KMS-11 (cell line): Measurements from ENCODE around the gene RUNX3.

Experiments
- H2AFZ ChIP-seq: fragments of 200-600 bp; sonication (generic); 2 replicates; pipeline ENCODE4 v1.6.1; 2016; ENCODE audit warnings: antibody characterized with exemption, mixed run types, low read depth
- H3K27ac ChIP-seq: fragments of 200-600 bp; sonication (generic); 2 replicates; pipeline ENCODE4 v1.6.1; 2016; ENCODE audit warnings: mild to moderate bottlenecking, mixed run types
- H3K27me3 ChIP-seq: fragments of 200-600 bp; sonication (generic); 2 replicates; pipeline ENCODE4 v1.6.1; 2017; ENCODE audit warnings: mild to moderate bottlenecking, low read depth, mixed run types, moderate library complexity; ENCODE audit not compliant: insufficient read depth
- H3K36me3 ChIP-seq: fragments of 200-600 bp; sonication (generic); 2 replicates; pipeline ENCODE4 v1.6.1; 2017; ENCODE audit warnings: mild to moderate bottlenecking, mixed run types; ENCODE audit not compliant: insufficient read depth
- H3K4me1 ChIP-seq: fragments of 200-600 bp; sonication (generic); 2 replicates; pipeline ENCODE4 v1.6.1; 2016; ENCODE audit warnings: mild to moderate bottlenecking, low read depth, mixed run types; ENCODE audit not compliant: poor library complexity, severe bottlenecking
- H3K4me2 ChIP-seq: fragments of 200-600 bp; sonication (generic); 2 replicates; pipeline ENCODE4 v1.7.0; 2016; ENCODE audit warnings: mild to moderate bottlenecking, mixed run types
- H3K4me3 ChIP-seq: fragments of 200-600 bp; sonication (generic); IDR thresholded peaks from 2 replicates; pipeline ENCODE4 v1.6.1; 2017; ENCODE audit warnings: low read depth, low read length, mixed read lengths; ENCODE audit not compliant: insufficient read depth
- H3K79me2 ChIP-seq: fragments of 200-600 bp; sonication (generic); 2 replicates; pipeline ENCODE4 v1.6.1; 2016; ENCODE audit warnings: low read depth, mixed run types; ENCODE audit not compliant: insufficient read depth
- H3K9ac ChIP-seq: fragments of 200-600 bp; sonication (generic); 2 replicates; pipeline ENCODE4 v1.6.1; 2016; ENCODE audit warnings: mild to moderate bottlenecking, mixed run types
- H4K20me1 ChIP-seq: fragments of 200-600 bp; sonication (generic); 2 replicates; pipeline ENCODE4 v1.6.1; 2016; ENCODE audit warnings: mild to moderate bottlenecking, mixed run types; ENCODE audit not compliant: insufficient read depth
- CTCF ChIP-seq: fragments of 200-600 bp; sonication (generic); conservative IDR thresholded peaks from 2 replicates; pipeline ENCODE4 v1.6.1; 2017; ENCODE audit warnings: low read depth, mild to moderate bottlenecking, antibody characterized with exemption, low read length, moderate library complexity, mixed read lengths

Gene RUNX3

DNA sequence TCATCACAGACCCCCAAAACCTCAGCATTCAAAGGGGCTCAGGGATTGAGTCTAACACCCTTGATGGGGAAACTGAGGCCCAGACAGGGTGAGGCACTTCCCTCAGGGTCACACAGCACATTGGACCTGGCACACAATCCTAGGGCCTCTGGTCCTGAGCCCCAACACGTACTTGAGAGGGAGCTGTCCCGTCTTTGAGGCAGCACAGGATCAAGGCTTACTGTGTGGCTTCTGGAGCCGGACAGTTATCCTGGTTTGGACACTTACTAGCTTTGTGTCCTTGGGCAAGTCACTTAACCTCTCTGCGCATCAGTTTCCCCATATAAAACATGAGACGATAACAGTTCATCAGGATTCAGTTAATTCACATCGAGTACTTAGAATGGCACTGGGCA lies 26.5 kb downstream of the RUNX3 start:
- H3K27me3 ChIP-seq = no peaks in the 10 kb centered on the region
- no peak for TF ChIP-seq CTCF
- H2AFZ ChIP-seq = no peak overlapping the region
- H3K4me2 ChIP-seq = no peak overlapping the region
- peaks cover 13% of the 10 kb centered on the region for H3K79me2 ChIP-seq
- no peak overlapping the region for H3K4me3 ChIP-seq
- H3K4me1 ChIP-seq = no peaks in the 10 kb centered on the region
- peaks cover 5% of the 10 kb centered on the region; the same call in 1 of the 2 replicates for H3K36me3 ChIP-seq
- no peak overlapping the region for H3K9ac ChIP-seq
- H3K27ac ChIP-seq = no peak overlapping the region
- H4K20me1 ChIP-seq = no peaks in the 10 kb centered on the region; the same call in 1 of the 2 replicates

- Histone ChIP-seq H3K27me3 (no peaks in the 10 kb centered on the region), H4K20me1 (no peaks in the 10 kb centered on the region; the same call in 1 of the 2 replicates), H3K9ac (no peak overlapping the region), H3K36me3 (peaks cover 5% of the 10 kb centered on the region; the same call in 1 of the 2 replicates), H3K4me1 (no peaks in the 10 kb centered on the region), H3K4me2 (no peak overlapping the region), H3K79me2 (peaks cover 8% of the 10 kb centered on the region), H3K4me3 (no peak overlapping the region), H2AFZ (no peak overlapping the region), H3K27ac (no peak overlapping the region)
- TF ChIP-seq CTCF = no peak
Observed at GRCh38 chr1:24903011-24903461, 27.0 kb downstream of the RUNX3 start.

- Histone ChIP-seq H3K4me2 (no peak overlapping the region), H4K20me1 (no peaks in the 10 kb centered on the region; the same call in 1 of the 2 replicates), H2AFZ (no peak overlapping the region), H3K79me2 (peaks cover 2% of the 10 kb centered on the region; the same call in 1 of the 2 replicates), H3K36me3 (peaks cover 5% of the 10 kb centered on the region; the same call in 1 of the 2 replicates), H3K27ac (no peak overlapping the region), H3K27me3 (no peaks in the 10 kb centered on the region), H3K4me3 (no peak overlapping the region), H3K4me1 (no peaks in the 10 kb centered on the region), H3K9ac (no peak overlapping the region)
- TF ChIP-seq CTCF = no peak
Observed at GRCh38 chr1:24902471-24902891, 27.6 kb downstream of the RUNX3 start.

DNA sequence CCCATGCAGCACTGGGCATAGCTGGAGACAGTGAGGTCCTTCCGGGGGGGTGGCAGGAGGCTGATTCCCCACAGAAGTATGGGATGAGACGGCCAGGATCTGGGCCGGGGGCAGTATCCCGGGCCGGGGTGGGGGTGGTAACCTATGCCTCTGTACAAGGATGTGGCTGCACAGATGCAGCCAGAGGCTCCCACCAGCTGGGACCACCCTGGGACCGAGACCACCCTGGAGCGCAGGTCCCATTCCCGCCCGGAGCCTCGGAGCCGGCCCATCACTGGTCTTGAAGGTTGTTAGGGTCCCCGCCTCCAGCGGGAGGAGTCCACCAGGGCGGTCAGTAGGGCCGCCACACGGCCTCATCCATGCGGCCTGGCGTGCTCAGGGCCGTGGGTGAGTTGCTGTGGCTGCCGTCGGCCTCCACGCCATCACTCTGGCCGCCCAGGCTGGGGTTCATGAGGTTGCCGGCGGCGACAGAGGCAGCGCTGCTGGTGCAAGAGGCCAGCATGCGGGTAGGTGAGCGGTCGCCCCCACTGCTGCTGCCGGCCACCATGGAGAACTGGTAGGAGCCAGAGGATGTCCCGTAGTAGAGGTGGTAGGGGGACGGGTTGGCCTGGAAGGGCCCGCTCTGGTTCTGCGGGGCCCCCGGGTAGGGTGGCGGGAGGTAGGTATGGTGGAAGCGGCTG lies 28.1 kb downstream of the RUNX3 start:
- H3K4me3 ChIP-seq = no peak overlapping the region
- H4K20me1 ChIP-seq = no peaks in the 10 kb centered on the region
- TF ChIP-seq CTCF = no peak
- peaks cover 5% of the 10 kb centered on the region; the same call in 1 of the 2 replicates for H3K36me3 ChIP-seq
- no peaks in the 10 kb centered on the region for H3K27me3 ChIP-seq
- no peak overlapping the region for H3K9ac ChIP-seq
- H3K27ac ChIP-seq = no peak overlapping the region
- no peaks in the 10 kb centered on the region for H3K79me2 ChIP-seq
- H2AFZ ChIP-seq = no peak overlapping the region
- H3K4me1 ChIP-seq = no peaks in the 10 kb centered on the region
- no peak overlapping the region for H3K4me2 ChIP-seq
